MM.1S (cell line): Measurements from ENCODE around the gene RUNX2.

Experiments
- CTCF ChIP-seq: fragments of 300-600 bp; sonication (generic); IDR thresholded peaks from 2 replicates; pipeline ENCODE4 v1.5.1; 2016; ENCODE audit warnings: antibody characterized with exemption, low read length, mixed read lengths
- EZH2 ChIP-seq: fragments of 300-600 bp; sonication (generic); optimal IDR thresholded peaks from 2 replicates; pipeline ENCODE3; 2017; ENCODE audit warnings: low read depth, mild to moderate bottlenecking, antibody characterized with exemption, low read length, mixed read lengths
- EZH2phosphoT487 ChIP-seq: fragments of 300-600 bp; sonication (generic); IDR thresholded peaks from 2 replicates; pipeline ENCODE4 v1.6.1; 2018; ENCODE audit warnings: antibody characterized with exemption, low read length

- TF ChIP-seq EZH2phosphoT487 (no peak), CTCF (no peak), EZH2 (no peak)
Measured at GRCh38 chr6:45654673-45655072, 326.5 kb downstream of the RUNX2 start.
